ENCODE measurements around the gene CMKLR1. TPM values are rescaled to one million over a fixed set of nuclear protein-coding genes. Genes with fewer than 3 reads are reported as not detected.
A peak's percentile ranks its signal among the peaks of the same experiment; 100 is the strongest.

CMKLR1 gene
- total RNA-seq, 1 experiment from 2014 or later, result 0.66 TPM

GRCh38 chr12:108316176-108317086 is 22.7 kb downstream of the CMKLR1 start:
- peak; percentile 21; the same call in 1 of the 3 replicates for TF ChIP-seq CTCF (conservative IDR thresholded peaks at IDR 0.05)
- H3K79me1 ChIP-seq (ENCODE audit: insufficient read depth, low read depth, low read length, poor library complexity, severe bottlenecking), result no peaks in the 10 kb centered on the region
- H3K27me3 Mint-ChIP-seq (ENCODE audit: low read depth), result peaks cover 2% of the 10 kb centered on the region; the same call in 1 of the 2 replicates
- peak overlapping the region; percentile 38 for H3K18ac ChIP-seq (ENCODE audit: insufficient read length, low read depth, low read length)
- H3K9me3 ChIP-seq (ENCODE audit: control insufficient read depth, low read depth, low read length), result no peaks in the 10 kb centered on the region
- H3K56ac ChIP-seq (ENCODE audit: insufficient read length, low read depth, low read length), result no peak overlapping the region
- no peaks in the 10 kb centered on the region for H4K20me1 ChIP-seq (ENCODE audit: control insufficient read depth, insufficient read depth, insufficient read length)
- no peak overlapping the region for H4K8ac ChIP-seq (replicated peaks; ENCODE audit: insufficient read length, low read depth, low read length)
- no peaks in the 10 kb centered on the region for H3K27me3 ChIP-seq (ENCODE audit: insufficient read depth, low read length)
- peaks cover 30% of the 10 kb centered on the region for H3K4me1 ChIP-seq (ENCODE audit: insufficient read depth, low read length)
- no peak overlapping the region for H3T11ph ChIP-seq (ENCODE audit: low read length)
- WGBS (ENCODE audit: extremely low coverage, insufficient read length, low lambda C conversion rate), result no CpG with 5 or more reads among the region's 12 CpGs
- no peak overlapping the region for H4K5ac ChIP-seq (ENCODE audit: insufficient read length, low read depth, low read length)
- H2BK5ac ChIP-seq (ENCODE audit: insufficient read length, low read length), result no peak overlapping the region
- H3K36me3 Mint-ChIP-seq (ENCODE audit: insufficient read depth in 1 of 3, low read depth in 3 of 3), result no peaks in the 10 kb centered on the region; a peak in 1 of 7 replicates
- peaks cover 0 to 7% of the 10 kb centered on the region in 2 experiments; a peak in 1 of 5 replicates for H3K9me3 Mint-ChIP-seq
- H2AK5ac ChIP-seq (ENCODE audit: insufficient read length, low read length), result no peak overlapping the region
- no peak overlapping the region for H2BK12ac ChIP-seq (ENCODE audit: insufficient read length, low read depth, low read length)
- no peak overlapping the region for H3K23ac ChIP-seq (ENCODE audit: insufficient read length, low read depth, low read length)
- no peak overlapping the region for H3K4ac ChIP-seq (ENCODE audit: low read depth, low read length)
- no peaks in the 10 kb centered on the region for H3K23me2 ChIP-seq (ENCODE audit: insufficient read length, low read depth, low read length, poor library complexity, severe bottlenecking)
- H3K4me3 Mint-ChIP-seq, result peak overlapping the region; percentile 1 to 14; a peak in 2 of 5 replicates
- H3K79me2 ChIP-seq (ENCODE audit: insufficient read depth, low read length), result no peaks in the 10 kb centered on the region
- H3K4me1 Mint-ChIP-seq, result peaks cover 43 to 46% of the 10 kb centered on the region in 2 experiments
- peak overlapping the region; percentile 37 for H3K27ac ChIP-seq (ENCODE audit: insufficient read length, low read depth, low read length)
- no peak overlapping the region for H2BK20ac ChIP-seq (ENCODE audit: low read depth, low read length, poor library complexity, severe bottlenecking)
- H2BK15ac ChIP-seq (ENCODE audit: low read depth, low read length), result no peak overlapping the region
- H3K4me2 ChIP-seq (ENCODE audit: insufficient read depth, insufficient read length, low read length), result peak overlapping the region; percentile 39
- H4K91ac ChIP-seq (ENCODE audit: insufficient read length, low read depth, low read length), result no peak overlapping the region
- H3K27ac Mint-ChIP-seq, result peak overlapping the region; percentile 25 to 93 (median 92); a peak in 6 of 7 replicates
- DNase-seq, result peak; percentile 83
- H3K14ac ChIP-seq (ENCODE audit: insufficient read depth, low read length), result peak overlapping the region; percentile 11; the same call in 1 of the 2 replicates
- H2AFZ ChIP-seq (ENCODE audit: low read length), result no peak overlapping the region
- no peak overlapping the region for H2BK120ac ChIP-seq (ENCODE audit: low read depth, low read length, poor library complexity, severe bottlenecking)
- H3K9ac ChIP-seq (ENCODE audit: extremely low read depth, insufficient read length, low read length), result no peak overlapping the region

Measured in H9 (cell line).